Measurements from ENCODE around the gene SLC25A30.

Gene SLC25A30

GRCh38 chr13:45441633-45442032 lies 23.5 kb upstream of the SLC25A30 start:
- Histone ChIP-seq H3K27me3 (ENCODE audit: insufficient read depth, low read depth, severe bottlenecking) (no peaks in the 10 kb centered on the region), H3K27ac (no peak overlapping the region), H3K36me3 (no peaks in the 10 kb centered on the region), H3K4me3 (ENCODE audit: low read depth, low read length) (no peak overlapping the region), H3K9me3 (ENCODE audit: severe bottlenecking) (no peaks in the 10 kb centered on the region)
- no peak for DNase-seq
- no peak for TF ChIP-seq CTCF (IDR thresholded peaks at IDR 0.05; ENCODE audit: low read depth, low read length)

- no peaks in the 10 kb centered on the region for H3K36me3 ChIP-seq
- no peak overlapping the region for H3K27ac ChIP-seq
- H3K9me3 ChIP-seq (ENCODE audit: severe bottlenecking) = no peaks in the 10 kb centered on the region
- no peaks in the 10 kb centered on the region for H3K27me3 ChIP-seq (ENCODE audit: insufficient read depth, low read depth, severe bottlenecking)
- H3K4me3 ChIP-seq (ENCODE audit: low read depth, low read length) = no peak overlapping the region
- no peak for TF ChIP-seq CTCF (IDR thresholded peaks at IDR 0.05; ENCODE audit: low read depth, low read length)
- no peak for DNase-seq
These were observed 21.7 kb upstream of the SLC25A30 start for GRCh38 chr13:45439781-45440462.

GRCh38 chr13:45439008-45439407 lies 20.8 kb upstream of the SLC25A30 start:
- Histone ChIP-seq H3K27me3 (ENCODE audit: insufficient read depth, low read depth, severe bottlenecking) (no peaks in the 10 kb centered on the region), H3K9me3 (ENCODE audit: severe bottlenecking) (no peaks in the 10 kb centered on the region), H3K27ac (no peak overlapping the region), H3K4me3 (ENCODE audit: low read depth, low read length) (no peak overlapping the region), H3K36me3 (no peaks in the 10 kb centered on the region)
- DNase-seq = no peak
- no peak for TF ChIP-seq CTCF (IDR thresholded peaks at IDR 0.05; ENCODE audit: low read depth, low read length)

- H3K27me3 ChIP-seq (ENCODE audit: insufficient read depth, low read depth, severe bottlenecking) = no peaks in the 10 kb centered on the region
- DNase-seq = no peak
- no peaks in the 10 kb centered on the region for H3K9me3 ChIP-seq (ENCODE audit: severe bottlenecking)
- H3K4me3 ChIP-seq (ENCODE audit: low read depth, low read length) = no peak overlapping the region
- TF ChIP-seq CTCF (IDR thresholded peaks at IDR 0.05; ENCODE audit: low read depth, low read length) = no peak
- no peaks in the 10 kb centered on the region for H3K36me3 ChIP-seq
- H3K27ac ChIP-seq = no peak overlapping the region
These were observed 19.8 kb upstream of the SLC25A30 start for GRCh38 chr13:45437947-45438346.

GRCh38 chr13:45436953-45437352 lies 18.8 kb upstream of the SLC25A30 start:
- H3K27me3 ChIP-seq (ENCODE audit: insufficient read depth, low read depth, severe bottlenecking) = no peaks in the 10 kb centered on the region
- H3K9me3 ChIP-seq (ENCODE audit: severe bottlenecking) = no peaks in the 10 kb centered on the region
- H3K4me3 ChIP-seq (ENCODE audit: low read depth, low read length) = no peak overlapping the region
- DNase-seq = no peak
- no peak overlapping the region for H3K27ac ChIP-seq
- TF ChIP-seq CTCF (IDR thresholded peaks at IDR 0.05; ENCODE audit: low read depth, low read length) = no peak
- H3K36me3 ChIP-seq = no peaks in the 10 kb centered on the region

- H3K36me3 ChIP-seq = no peaks in the 10 kb centered on the region
- no peak overlapping the region for H3K4me3 ChIP-seq (ENCODE audit: low read depth, low read length)
- no peaks in the 10 kb centered on the region for H3K27me3 ChIP-seq (ENCODE audit: insufficient read depth, low read depth, severe bottlenecking)
- no peak overlapping the region for H3K27ac ChIP-seq
- no peaks in the 10 kb centered on the region for H3K9me3 ChIP-seq (ENCODE audit: severe bottlenecking)
- DNase-seq = no peak
- no peak for TF ChIP-seq CTCF (IDR thresholded peaks at IDR 0.05; ENCODE audit: low read depth, low read length)
These were observed 18.2 kb upstream of the SLC25A30 start for GRCh38 chr13:45436332-45436731.
